Lower leg skin (tissue), 3 donors: ENCODE data around the gene PRXL2C.

ENCODE experiments used
- POLR2A ChIP-seq, 2 donors: fragments of 450-650 bp; IDR thresholded peaks; one replicate each; pipeline ENCODE4 v1.6.1; 2016 to 2017; ENCODE audit warnings: antibody characterized with exemption in 2 of 2, mild to moderate bottlenecking in 1 of 2, moderate library complexity in 1 of 2
- TF ChIP-seq, protein P1 (sequence below), 3 donors: fragments of 450-650 bp; IDR thresholded peaks; one replicate each; pipeline ENCODE4 v1.5.1; 2016; ENCODE audit warnings: antibody characterized with exemption in 3 of 3, mild to moderate bottlenecking in 3 of 3, moderate library complexity in 2 of 3

DNA sequence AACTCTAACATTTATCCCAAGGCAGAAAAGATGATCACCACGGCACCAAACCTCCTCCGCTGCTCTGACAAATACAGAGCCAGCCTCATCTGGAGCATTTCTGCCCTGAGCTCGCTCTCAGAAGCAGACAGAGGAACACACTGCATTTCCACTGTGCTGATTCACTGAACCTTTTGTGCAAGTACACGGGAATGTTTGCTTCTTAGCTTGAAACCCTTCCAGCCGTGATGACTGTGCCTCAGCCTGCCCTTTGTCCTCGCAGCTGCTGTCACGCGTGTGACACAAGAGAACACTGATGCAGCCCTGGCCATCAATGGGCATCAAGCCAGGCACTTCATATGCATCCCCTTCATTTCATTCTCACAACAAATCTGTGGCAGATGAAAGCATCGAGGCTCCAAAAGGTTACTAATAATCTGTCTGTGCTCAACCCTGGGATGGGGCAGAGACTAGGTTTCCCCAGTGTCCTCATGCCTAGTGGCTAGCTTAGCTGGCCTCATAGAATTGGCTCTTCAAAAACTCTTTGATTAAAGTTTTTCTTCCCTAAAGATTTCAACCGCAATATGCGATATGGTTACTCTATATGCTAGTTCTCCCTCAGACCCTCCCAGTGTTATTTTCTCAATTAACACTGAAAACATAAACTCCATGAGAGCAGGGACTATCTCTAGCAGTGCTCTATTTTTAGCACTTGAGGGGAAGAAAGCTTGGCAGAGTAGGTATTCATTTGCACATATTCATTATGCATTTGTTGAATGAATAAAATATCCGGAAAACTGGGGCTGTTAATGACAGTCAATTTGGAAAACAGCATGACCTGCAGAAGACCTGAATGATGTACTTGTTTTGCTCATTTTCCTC, 42.8 kb downstream of the PRXL2C start:
- TF ChIP-seq, protein P1, sequence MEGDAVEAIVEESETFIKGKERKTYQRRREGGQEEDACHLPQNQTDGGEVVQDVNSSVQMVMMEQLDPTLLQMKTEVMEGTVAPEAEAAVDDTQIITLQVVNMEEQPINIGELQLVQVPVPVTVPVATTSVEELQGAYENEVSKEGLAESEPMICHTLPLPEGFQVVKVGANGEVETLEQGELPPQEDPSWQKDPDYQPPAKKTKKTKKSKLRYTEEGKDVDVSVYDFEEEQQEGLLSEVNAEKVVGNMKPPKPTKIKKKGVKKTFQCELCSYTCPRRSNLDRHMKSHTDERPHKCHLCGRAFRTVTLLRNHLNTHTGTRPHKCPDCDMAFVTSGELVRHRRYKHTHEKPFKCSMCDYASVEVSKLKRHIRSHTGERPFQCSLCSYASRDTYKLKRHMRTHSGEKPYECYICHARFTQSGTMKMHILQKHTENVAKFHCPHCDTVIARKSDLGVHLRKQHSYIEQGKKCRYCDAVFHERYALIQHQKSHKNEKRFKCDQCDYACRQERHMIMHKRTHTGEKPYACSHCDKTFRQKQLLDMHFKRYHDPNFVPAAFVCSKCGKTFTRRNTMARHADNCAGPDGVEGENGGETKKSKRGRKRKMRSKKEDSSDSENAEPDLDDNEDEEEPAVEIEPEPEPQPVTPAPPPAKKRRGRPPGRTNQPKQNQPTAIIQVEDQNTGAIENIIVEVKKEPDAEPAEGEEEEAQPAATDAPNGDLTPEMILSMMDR (IDR thresholded peaks at IDR 0.05): no peak
- TF ChIP-seq POLR2A (IDR thresholded peaks at IDR 0.05): no peak
